ENCODE results near the gene ATP1A2.
"Not testable (repeated sequence)": the region's sequence is repeated elsewhere in the genome, so short reads cannot be mapped to it uniquely, and the experiment has no call there.

Gene ATP1A2

GRCh38 chr1:160101717-160102522 lies 13.6 kb upstream of the ATP1A2 start:
- no peak overlapping the region for H3K27ac Mint-ChIP-seq
- H3K9me3 Mint-ChIP-seq: no peaks in the 10 kb centered on the region
- H3K4me1 Mint-ChIP-seq (ENCODE audit: low read depth): peaks cover 23% of the 10 kb centered on the region
- H3K27me3 Mint-ChIP-seq (ENCODE audit: low read depth): peaks cover 10% of the 10 kb centered on the region
- H3K4me3 Mint-ChIP-seq: no peak overlapping the region
- no peaks in the 10 kb centered on the region for H3K36me3 Mint-ChIP-seq (ENCODE audit: low read depth)

- peaks cover 12% of the 10 kb centered on the region for H3K27me3 Mint-ChIP-seq (ENCODE audit: low read depth)
- no peak overlapping the region for H3K4me3 Mint-ChIP-seq
- no peaks in the 10 kb centered on the region for H3K9me3 Mint-ChIP-seq
- no peak overlapping the region for H3K27ac Mint-ChIP-seq
- H3K4me1 Mint-ChIP-seq (ENCODE audit: low read depth): peaks cover 14% of the 10 kb centered on the region
- no peaks in the 10 kb centered on the region for H3K36me3 Mint-ChIP-seq (ENCODE audit: low read depth)
These were observed 11.7 kb upstream of the ATP1A2 start for GRCh38 chr1:160103658-160104408.

GRCh38 chr1:160104486-160104885 lies 11.1 kb upstream of the ATP1A2 start:
- H3K4me1 Mint-ChIP-seq (ENCODE audit: low read depth): peaks cover 11% of the 10 kb centered on the region
- H3K27ac Mint-ChIP-seq: no peak overlapping the region
- no peaks in the 10 kb centered on the region for H3K36me3 Mint-ChIP-seq (ENCODE audit: low read depth)
- H3K9me3 Mint-ChIP-seq: no peaks in the 10 kb centered on the region
- H3K4me3 Mint-ChIP-seq: no peak overlapping the region
- H3K27me3 Mint-ChIP-seq (ENCODE audit: low read depth): peaks cover 15% of the 10 kb centered on the region

- peaks cover 7% of the 10 kb centered on the region for H3K4me1 Mint-ChIP-seq (ENCODE audit: low read depth)
- H3K36me3 Mint-ChIP-seq (ENCODE audit: low read depth): no peaks in the 10 kb centered on the region
- no peak overlapping the region for H3K27ac Mint-ChIP-seq
- H3K9me3 Mint-ChIP-seq: no peaks in the 10 kb centered on the region
- peaks cover 15% of the 10 kb centered on the region for H3K27me3 Mint-ChIP-seq (ENCODE audit: low read depth)
- no peak overlapping the region for H3K4me3 Mint-ChIP-seq
These were observed 10.4 kb upstream of the ATP1A2 start for GRCh38 chr1:160105155-160105554.

GRCh38 chr1:160107512-160107911 lies 8.0 kb upstream of the ATP1A2 start:
- Mint-ChIP-seq H3K4me1 (ENCODE audit: low read depth) (peaks cover 3% of the 10 kb centered on the region), H3K27me3 (ENCODE audit: low read depth) (peaks cover 15% of the 10 kb centered on the region), H3K4me3 (no peak overlapping the region), H3K27ac (no peak overlapping the region), H3K9me3 (no peaks in the 10 kb centered on the region), H3K36me3 (ENCODE audit: low read depth) (no peaks in the 10 kb centered on the region)

GRCh38 chr1:160108888-160109662 lies 6.5 kb upstream of the ATP1A2 start:
- peaks cover 18% of the 10 kb centered on the region for H3K27me3 Mint-ChIP-seq (ENCODE audit: low read depth)
- H3K36me3 Mint-ChIP-seq (ENCODE audit: low read depth): no peaks in the 10 kb centered on the region
- no peaks in the 10 kb centered on the region for H3K9me3 Mint-ChIP-seq
- H3K4me1 Mint-ChIP-seq (ENCODE audit: low read depth): peaks cover 3% of the 10 kb centered on the region
- no peak overlapping the region for H3K27ac Mint-ChIP-seq
- no peak overlapping the region for H3K4me3 Mint-ChIP-seq

- no peak overlapping the region for H3K27ac Mint-ChIP-seq
- no peaks in the 10 kb centered on the region for H3K36me3 Mint-ChIP-seq (ENCODE audit: low read depth)
- no peaks in the 10 kb centered on the region for H3K9me3 Mint-ChIP-seq
- H3K27me3 Mint-ChIP-seq (ENCODE audit: low read depth): peaks cover 18% of the 10 kb centered on the region
- no peak overlapping the region for H3K4me3 Mint-ChIP-seq
- peaks cover 3% of the 10 kb centered on the region for H3K4me1 Mint-ChIP-seq (ENCODE audit: low read depth)
These were observed 5.9 kb upstream of the ATP1A2 start for GRCh38 chr1:160109686-160110085.

GRCh38 chr1:160111462-160111861 lies 4.1 kb upstream of the ATP1A2 start:
- not testable (repeated sequence) for H3K36me3 Mint-ChIP-seq (ENCODE audit: low read depth); H3K4me1 Mint-ChIP-seq (ENCODE audit: low read depth); H3K9me3 Mint-ChIP-seq; H3K4me3 Mint-ChIP-seq; H3K27ac Mint-ChIP-seq
- peaks cover 18% of the 10 kb centered on the region for H3K27me3 Mint-ChIP-seq (ENCODE audit: low read depth)

GRCh38 chr1:160112357-160112756 lies 3.2 kb upstream of the ATP1A2 start:
- Mint-ChIP-seq H3K27me3 (ENCODE audit: low read depth) (peaks cover 24% of the 10 kb centered on the region), H3K27ac (no peak overlapping the region), H3K9me3 (no peaks in the 10 kb centered on the region), H3K36me3 (ENCODE audit: low read depth) (no peaks in the 10 kb centered on the region), H3K4me3 (no peak overlapping the region), H3K4me1 (ENCODE audit: low read depth) (peaks cover 3% of the 10 kb centered on the region)

GRCh38 chr1:160113407-160113806 lies 2.2 kb upstream of the ATP1A2 start:
- peaks cover 3% of the 10 kb centered on the region for H3K4me1 Mint-ChIP-seq (ENCODE audit: low read depth)
- H3K36me3 Mint-ChIP-seq (ENCODE audit: low read depth): no peaks in the 10 kb centered on the region
- H3K9me3 Mint-ChIP-seq: no peaks in the 10 kb centered on the region
- H3K27me3 Mint-ChIP-seq (ENCODE audit: low read depth): peaks cover 28% of the 10 kb centered on the region
- H3K4me3 Mint-ChIP-seq: no peak overlapping the region
- H3K27ac Mint-ChIP-seq: no peak overlapping the region

GRCh38 chr1:160114085-160114484 lies 1.5 kb upstream of the ATP1A2 start:
- H3K27me3 Mint-ChIP-seq (ENCODE audit: low read depth): peaks cover 28% of the 10 kb centered on the region
- no peaks in the 10 kb centered on the region for H3K9me3 Mint-ChIP-seq

GRCh38 chr1:160116283-160117147 lies 956 bp downstream of the ATP1A2 start:
- H3K36me3 Mint-ChIP-seq (ENCODE audit: low read depth): no peaks in the 10 kb centered on the region
- H3K4me1 Mint-ChIP-seq (ENCODE audit: low read depth): no peaks in the 10 kb centered on the region
- no peak overlapping the region for H3K4me3 Mint-ChIP-seq
- no peaks in the 10 kb centered on the region for H3K9me3 Mint-ChIP-seq
- H3K27me3 Mint-ChIP-seq (ENCODE audit: low read depth): peaks cover 32% of the 10 kb centered on the region
- H3K27ac Mint-ChIP-seq: no peak overlapping the region

More at GRCh38 chr1:160114085-160114484, 1.5 kb upstream of the ATP1A2 start:
- H3K4me1 Mint-ChIP-seq (ENCODE audit: low read depth): no peaks in the 10 kb centered on the region
- no peaks in the 10 kb centered on the region for H3K36me3 Mint-ChIP-seq (ENCODE audit: low read depth)
- no peak overlapping the region for H3K4me3 Mint-ChIP-seq
- no peak overlapping the region for H3K27ac Mint-ChIP-seq

GRCh38 chr1:160117300-160117699 lies 1.7 kb downstream of the ATP1A2 start:
- no peak overlapping the region for H3K27ac Mint-ChIP-seq
- H3K4me3 Mint-ChIP-seq: no peak overlapping the region
- H3K27me3 Mint-ChIP-seq (ENCODE audit: low read depth): peaks cover 32% of the 10 kb centered on the region
- no peaks in the 10 kb centered on the region for H3K36me3 Mint-ChIP-seq (ENCODE audit: low read depth)
- no peaks in the 10 kb centered on the region for H3K4me1 Mint-ChIP-seq (ENCODE audit: low read depth)
- H3K9me3 Mint-ChIP-seq: no peaks in the 10 kb centered on the region

- no peaks in the 10 kb centered on the region for H3K4me1 Mint-ChIP-seq (ENCODE audit: low read depth)
- no peak overlapping the region for H3K27ac Mint-ChIP-seq
- peaks cover 32% of the 10 kb centered on the region for H3K27me3 Mint-ChIP-seq (ENCODE audit: low read depth)
- no peaks in the 10 kb centered on the region for H3K36me3 Mint-ChIP-seq (ENCODE audit: low read depth)
- no peaks in the 10 kb centered on the region for H3K9me3 Mint-ChIP-seq
- no peak overlapping the region for H3K4me3 Mint-ChIP-seq
These were observed 2.2 kb downstream of the ATP1A2 start for GRCh38 chr1:160117709-160118183.

Data from T-helper 1 cell treated with Interleukin-12 subunit alpha and Interleukin-12 subunit beta and Interleukin-4 antibody, amounts not matched to agents 30 μg/mL and 1 μg/mL, for 36 hours (primary cell).